T-helper 2 cell treated with Interferon-gamma antibody and Interleukin-4, amounts not matched to agents 5 μg/mL and 100 μg/mL, for 36 hours (primary cell): ENCODE data around the gene PKP3.
"Not testable (repeated sequence)": the region's sequence is repeated elsewhere in the genome, so short reads cannot be mapped to it uniquely, and the experiment has no call there.

Source experiments
- DNase-seq: peaks from one replicate; pipeline ENCODE4 v3.0.0; 2021; ENCODE audit warnings: low spot score
- H3K27ac Mint-ChIP-seq: one replicate; pipeline ENCODE4 v1.8.0; 2021; ENCODE audit warnings: mild to moderate bottlenecking, mixed read lengths
- H3K27me3 Mint-ChIP-seq: one replicate; pipeline ENCODE4 v1.8.0; 2021; ENCODE audit warnings: low read depth, mixed read lengths
- H3K36me3 Mint-ChIP-seq: one replicate; pipeline ENCODE4 v1.8.0; 2021; ENCODE audit warnings: low read depth, mixed read lengths
- H3K4me1 Mint-ChIP-seq: one replicate; pipeline ENCODE4 v1.8.0; 2021; ENCODE audit warnings: low read depth, mixed read lengths
- H3K4me3 Mint-ChIP-seq: one replicate; pipeline ENCODE4 v1.8.0; 2022; ENCODE audit warnings: mild to moderate bottlenecking, moderate library complexity, mixed read lengths
- H3K9me3 Mint-ChIP-seq: one replicate; pipeline ENCODE4 v1.8.0; 2021; ENCODE audit warnings: mixed read lengths

Gene PKP3

DNA sequence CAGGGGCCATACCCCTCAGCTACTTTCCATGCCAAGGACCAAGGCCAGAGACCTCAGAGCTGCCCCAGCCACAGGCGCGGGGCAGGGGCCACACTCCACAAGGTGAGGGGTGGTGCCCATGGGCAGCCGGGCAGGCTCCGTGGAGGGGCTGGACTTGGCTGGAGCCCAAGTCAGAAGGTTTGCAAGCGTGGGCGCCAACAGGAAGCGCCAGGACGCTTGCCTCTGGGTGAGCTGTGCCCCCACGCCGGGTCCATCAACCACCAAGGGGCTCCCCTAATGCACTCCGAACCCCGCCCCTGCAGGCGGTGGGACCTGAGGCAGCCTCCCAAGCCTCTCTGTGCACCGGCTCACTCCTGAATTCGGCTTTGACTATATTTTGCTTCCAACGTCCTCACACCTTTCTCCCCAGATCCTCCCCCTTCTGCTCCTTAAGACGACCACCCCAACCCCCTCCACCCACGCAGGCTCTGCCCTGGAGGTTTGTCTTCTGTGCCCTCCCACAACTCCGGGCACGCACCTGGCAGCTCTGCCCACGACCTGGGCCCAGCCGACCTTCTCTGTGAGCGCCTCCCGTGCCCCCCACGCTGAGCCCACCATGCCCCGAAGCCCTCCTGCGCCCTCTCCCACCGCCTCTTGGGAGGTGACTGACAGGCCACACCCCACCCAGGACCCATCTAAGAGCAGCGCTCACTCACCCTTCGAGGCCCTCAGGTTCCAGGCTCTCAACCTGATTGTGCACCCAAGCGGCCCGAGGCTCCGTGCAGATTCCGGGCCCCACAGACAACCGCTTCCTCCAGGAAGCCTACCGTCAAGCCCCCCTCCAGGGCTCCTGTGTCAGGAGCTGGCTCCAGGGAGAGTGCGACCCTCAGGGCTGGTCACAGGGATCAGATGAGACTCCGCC lies 2.6 kb upstream of the PKP3 start:
- no peak for DNase-seq
- H3K4me3 Mint-ChIP-seq = no peak overlapping the region
- H3K9me3 Mint-ChIP-seq = peaks cover 8% of the 10 kb centered on the region
- H3K27me3 Mint-ChIP-seq = peaks cover 15% of the 10 kb centered on the region
- H3K36me3 Mint-ChIP-seq = no peaks in the 10 kb centered on the region
- no peaks in the 10 kb centered on the region for H3K4me1 Mint-ChIP-seq
- H3K27ac Mint-ChIP-seq = no peak overlapping the region

GRCh38 chr11:392102-392777 lies 1.8 kb upstream of the PKP3 start:
- Mint-ChIP-seq H3K4me1 (no peaks in the 10 kb centered on the region), H3K27me3 (peaks cover 13% of the 10 kb centered on the region), H3K9me3 (peaks cover under 1% of the 10 kb centered on the region), H3K4me3 (no peak overlapping the region), H3K27ac (no peak overlapping the region), H3K36me3 (no peaks in the 10 kb centered on the region)
- DNase-seq = no peak

- H3K36me3 Mint-ChIP-seq = no peaks in the 10 kb centered on the region
- peaks cover 3% of the 10 kb centered on the region for H3K4me1 Mint-ChIP-seq
- no peaks in the 10 kb centered on the region for H3K9me3 Mint-ChIP-seq
- no peak overlapping the region for H3K4me3 Mint-ChIP-seq
- no peak for DNase-seq
- H3K27ac Mint-ChIP-seq = no peak overlapping the region
- H3K27me3 Mint-ChIP-seq = peaks cover 4% of the 10 kb centered on the region
Measured at GRCh38 chr11:393219-394033, 583 bp upstream of the PKP3 start.

DNA sequence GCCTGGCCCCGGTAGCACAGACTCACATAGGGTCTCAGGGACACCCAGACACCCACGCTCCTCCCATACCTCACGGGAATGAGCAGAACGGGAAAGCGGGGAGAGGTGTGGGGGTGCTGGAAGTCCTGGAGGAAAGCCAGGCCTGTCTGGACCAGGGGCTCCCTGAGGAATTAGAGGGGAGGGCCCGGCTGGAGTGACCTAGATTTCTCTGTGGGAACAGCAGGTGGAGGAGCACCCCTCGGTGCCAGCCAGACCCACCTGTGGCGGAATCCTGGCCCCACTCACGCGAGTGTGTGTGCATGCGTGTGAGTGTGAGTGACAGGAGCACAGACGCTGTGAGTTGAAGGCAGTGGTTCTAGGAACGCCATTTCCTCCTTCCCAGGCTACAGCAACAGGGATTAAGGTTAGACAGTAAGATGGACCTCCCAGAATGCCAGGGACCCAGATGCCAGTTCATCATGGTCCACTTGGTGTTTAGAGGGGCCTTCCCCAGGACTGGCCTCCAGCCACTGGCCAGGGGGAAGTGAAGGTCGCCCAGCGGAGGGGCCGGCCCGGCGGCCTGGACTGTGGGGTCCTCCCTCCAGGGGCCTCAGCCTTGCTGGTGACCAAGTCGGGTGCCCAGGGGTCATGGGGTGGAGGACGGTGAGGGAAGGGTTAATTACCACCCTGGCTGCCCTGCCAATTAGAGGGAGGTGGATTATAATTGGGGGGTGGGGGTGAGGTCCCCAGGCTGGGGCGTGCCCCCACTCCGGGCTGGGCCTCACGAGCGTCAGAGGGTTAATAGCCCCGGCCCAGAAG lies 1.0 kb downstream of the PKP3 start:
- no peaks in the 10 kb centered on the region for H3K9me3 Mint-ChIP-seq
- no peaks in the 10 kb centered on the region for H3K36me3 Mint-ChIP-seq
- DNase-seq = no peak
- H3K27ac Mint-ChIP-seq = no peak overlapping the region
- no peak overlapping the region for H3K4me3 Mint-ChIP-seq
- peaks cover 9% of the 10 kb centered on the region for H3K27me3 Mint-ChIP-seq
- H3K4me1 Mint-ChIP-seq = peaks cover 5% of the 10 kb centered on the region

GRCh38 chr11:395866-396265 lies 1.9 kb downstream of the PKP3 start:
- DNase-seq = no peak
- no peak overlapping the region for H3K27ac Mint-ChIP-seq
- H3K4me3 Mint-ChIP-seq = no peak overlapping the region
- no peaks in the 10 kb centered on the region for H3K36me3 Mint-ChIP-seq
- H3K4me1 Mint-ChIP-seq = peaks cover 5% of the 10 kb centered on the region
- no peaks in the 10 kb centered on the region for H3K9me3 Mint-ChIP-seq
- H3K27me3 Mint-ChIP-seq = peaks cover 8% of the 10 kb centered on the region

DNA sequence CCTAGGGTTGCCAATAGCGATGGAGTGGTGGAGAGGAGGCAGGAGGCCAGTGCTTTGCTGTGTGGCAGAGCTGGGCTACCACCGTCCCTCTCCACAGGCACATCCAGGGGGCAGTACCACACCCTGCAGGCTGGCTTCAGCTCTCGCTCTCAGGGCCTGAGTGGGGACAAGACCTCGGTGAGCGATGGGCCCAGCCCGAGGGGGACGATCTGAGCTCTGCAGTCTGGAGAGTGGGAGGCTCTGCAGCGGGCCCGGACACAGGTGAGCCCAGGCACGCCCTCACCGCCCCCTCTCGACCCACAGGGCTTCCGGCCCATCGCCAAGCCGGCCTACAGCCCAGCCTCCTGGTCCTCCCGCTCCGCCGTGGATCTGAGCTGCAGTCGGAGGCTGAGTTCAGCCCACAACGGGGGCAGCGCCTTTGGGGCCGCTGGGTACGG lies 2.5 kb downstream of the PKP3 start:
- H3K4me3 Mint-ChIP-seq = no peak overlapping the region
- DNase-seq = no peak
- H3K27me3 Mint-ChIP-seq = peaks cover 8% of the 10 kb centered on the region
- H3K9me3 Mint-ChIP-seq = no peaks in the 10 kb centered on the region
- no peaks in the 10 kb centered on the region for H3K36me3 Mint-ChIP-seq
- peaks cover 5% of the 10 kb centered on the region for H3K4me1 Mint-ChIP-seq
- no peak overlapping the region for H3K27ac Mint-ChIP-seq

GRCh38 chr11:396948-397548 lies 3.0 kb downstream of the PKP3 start:
- no peak overlapping the region for H3K27ac Mint-ChIP-seq
- H3K9me3 Mint-ChIP-seq = no peaks in the 10 kb centered on the region
- DNase-seq = peak; percentile 43
- H3K27me3 Mint-ChIP-seq = peaks cover 8% of the 10 kb centered on the region
- H3K36me3 Mint-ChIP-seq = no peaks in the 10 kb centered on the region
- H3K4me1 Mint-ChIP-seq = peaks cover 5% of the 10 kb centered on the region
- no peak overlapping the region for H3K4me3 Mint-ChIP-seq

DNA sequence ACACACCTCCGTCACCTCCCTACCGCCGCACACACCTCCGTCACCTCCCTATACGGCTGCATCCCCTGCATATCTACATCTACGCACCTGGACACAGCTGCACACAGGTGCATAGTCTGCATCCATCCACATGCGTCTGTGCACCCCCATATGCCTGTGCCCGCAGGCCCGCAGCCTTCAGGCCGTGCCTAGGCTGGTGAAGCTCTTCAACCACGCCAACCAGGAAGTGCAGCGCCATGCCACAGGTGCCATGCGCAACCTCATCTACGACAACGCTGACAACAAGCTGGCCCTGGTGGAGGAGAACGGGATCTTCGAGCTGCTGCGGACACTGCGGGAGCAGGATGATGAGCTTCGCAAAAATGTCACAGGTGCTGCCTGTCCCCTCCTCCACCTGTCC lies 4.8 kb downstream of the PKP3 start:
- DNase-seq = no peak
- no peaks in the 10 kb centered on the region for H3K9me3 Mint-ChIP-seq
- H3K36me3 Mint-ChIP-seq = no peaks in the 10 kb centered on the region
- peaks cover 5% of the 10 kb centered on the region for H3K4me1 Mint-ChIP-seq
- no peak overlapping the region for H3K4me3 Mint-ChIP-seq
- H3K27me3 Mint-ChIP-seq = peaks cover 8% of the 10 kb centered on the region
- H3K27ac Mint-ChIP-seq = peak overlapping the region; percentile 67

DNA sequence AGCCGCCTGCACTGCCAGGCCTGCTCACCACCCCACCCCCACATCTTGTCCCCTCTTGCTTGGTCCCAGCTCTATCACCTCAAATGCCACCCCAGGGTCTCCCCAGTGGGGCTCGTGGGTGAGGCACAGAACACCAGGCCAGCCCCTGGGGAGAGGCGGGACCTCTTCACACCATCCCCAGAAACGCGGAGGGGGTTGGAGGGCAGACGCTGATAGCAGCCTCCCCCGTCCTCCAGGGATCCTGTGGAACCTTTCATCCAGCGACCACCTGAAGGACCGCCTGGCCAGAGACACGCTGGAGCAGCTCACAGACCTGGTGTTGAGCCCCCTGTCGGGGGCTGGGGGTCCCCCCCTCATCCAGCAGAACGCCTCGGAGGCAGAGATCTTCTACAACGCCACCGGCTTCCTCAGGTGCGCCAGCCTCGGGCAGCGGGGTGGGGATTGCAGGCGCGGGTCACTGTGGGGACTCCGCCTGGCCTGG lies 5.8 kb downstream of the PKP3 start:
- H3K4me1 Mint-ChIP-seq = peaks cover 5% of the 10 kb centered on the region
- peaks cover 8% of the 10 kb centered on the region for H3K27me3 Mint-ChIP-seq
- H3K27ac Mint-ChIP-seq = no peak overlapping the region
- no peaks in the 10 kb centered on the region for H3K36me3 Mint-ChIP-seq
- no peak for DNase-seq
- H3K9me3 Mint-ChIP-seq = no peaks in the 10 kb centered on the region
- no peak overlapping the region for H3K4me3 Mint-ChIP-seq

GRCh38 chr11:400241-400689 lies 6.3 kb downstream of the PKP3 start:
- Mint-ChIP-seq H3K27me3 (peaks cover 8% of the 10 kb centered on the region), H3K4me3 (no peak overlapping the region), H3K4me1 (peaks cover 5% of the 10 kb centered on the region), H3K9me3 (no peaks in the 10 kb centered on the region), H3K27ac (no peak overlapping the region), H3K36me3 (peaks cover 1% of the 10 kb centered on the region)
- DNase-seq = no peak

DNA sequence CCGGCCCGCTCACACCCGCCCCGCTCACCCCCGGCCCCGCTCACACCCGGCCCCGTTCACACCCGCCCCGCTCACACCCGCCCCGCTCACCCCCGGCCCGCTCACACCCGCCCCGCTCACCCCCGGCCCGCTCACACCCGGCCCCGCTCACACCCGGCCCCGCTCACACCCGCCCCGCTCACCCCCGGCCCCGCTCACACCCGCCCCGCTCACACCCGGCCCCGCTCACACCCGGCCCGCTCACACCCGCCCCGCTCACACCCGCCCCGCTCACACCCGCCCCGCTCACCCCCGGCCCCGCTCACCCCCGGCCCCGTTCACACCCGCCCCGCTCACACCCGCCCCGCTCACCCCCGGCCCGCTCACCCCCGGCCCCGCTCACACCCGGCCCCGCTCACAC lies 7.2 kb downstream of the PKP3 start:
- not testable (repeated sequence) for H3K27ac Mint-ChIP-seq, H3K27me3 Mint-ChIP-seq, H3K9me3 Mint-ChIP-seq, H3K4me3 Mint-ChIP-seq, H3K4me1 Mint-ChIP-seq, H3K36me3 Mint-ChIP-seq, DNase-seq

DNA sequence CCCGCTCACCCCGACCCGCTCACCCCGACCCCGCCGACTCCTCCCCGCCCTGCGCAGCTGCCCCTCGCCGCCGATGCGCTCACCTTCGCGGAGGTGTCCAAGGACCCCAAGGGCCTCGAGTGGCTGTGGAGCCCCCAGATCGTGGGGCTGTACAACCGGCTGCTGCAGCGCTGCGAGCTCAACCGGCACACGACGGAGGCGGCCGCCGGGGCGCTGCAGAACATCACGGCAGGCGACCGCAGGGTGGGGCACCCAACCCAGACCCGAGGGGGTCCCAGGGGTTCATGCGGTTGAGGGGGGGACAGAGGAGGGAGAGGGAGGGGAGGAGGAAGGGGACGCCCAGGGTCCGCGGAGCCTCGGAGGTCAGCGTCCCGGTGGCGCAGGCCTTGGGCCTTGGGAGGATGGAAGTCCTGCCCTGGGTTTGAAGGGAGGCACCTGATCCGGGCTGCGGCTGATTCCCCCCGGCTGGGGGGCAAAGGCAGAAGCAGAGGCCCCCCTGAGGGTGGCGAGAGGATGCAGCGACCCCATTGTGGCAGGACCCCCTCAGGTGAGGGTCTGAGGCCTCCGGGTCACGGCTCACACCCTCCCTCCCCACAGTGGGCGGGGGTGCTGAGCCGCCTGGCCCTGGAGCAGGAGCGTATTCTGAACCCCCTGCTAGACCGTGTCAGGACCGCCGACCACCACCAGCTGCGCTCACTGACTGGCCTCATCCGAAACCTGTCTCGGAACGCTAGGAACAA lies 9.2 kb downstream of the PKP3 start:
- H3K27ac Mint-ChIP-seq = no peak overlapping the region
- no peaks in the 10 kb centered on the region for H3K9me3 Mint-ChIP-seq
- no peak overlapping the region for H3K4me3 Mint-ChIP-seq
- peaks cover 5% of the 10 kb centered on the region for H3K4me1 Mint-ChIP-seq
- peaks cover 8% of the 10 kb centered on the region for H3K27me3 Mint-ChIP-seq
- no peak for DNase-seq
- peaks cover 2% of the 10 kb centered on the region for H3K36me3 Mint-ChIP-seq
